Measurements from ENCODE around the gene MEAK7.

Gene MEAK7

DNA sequence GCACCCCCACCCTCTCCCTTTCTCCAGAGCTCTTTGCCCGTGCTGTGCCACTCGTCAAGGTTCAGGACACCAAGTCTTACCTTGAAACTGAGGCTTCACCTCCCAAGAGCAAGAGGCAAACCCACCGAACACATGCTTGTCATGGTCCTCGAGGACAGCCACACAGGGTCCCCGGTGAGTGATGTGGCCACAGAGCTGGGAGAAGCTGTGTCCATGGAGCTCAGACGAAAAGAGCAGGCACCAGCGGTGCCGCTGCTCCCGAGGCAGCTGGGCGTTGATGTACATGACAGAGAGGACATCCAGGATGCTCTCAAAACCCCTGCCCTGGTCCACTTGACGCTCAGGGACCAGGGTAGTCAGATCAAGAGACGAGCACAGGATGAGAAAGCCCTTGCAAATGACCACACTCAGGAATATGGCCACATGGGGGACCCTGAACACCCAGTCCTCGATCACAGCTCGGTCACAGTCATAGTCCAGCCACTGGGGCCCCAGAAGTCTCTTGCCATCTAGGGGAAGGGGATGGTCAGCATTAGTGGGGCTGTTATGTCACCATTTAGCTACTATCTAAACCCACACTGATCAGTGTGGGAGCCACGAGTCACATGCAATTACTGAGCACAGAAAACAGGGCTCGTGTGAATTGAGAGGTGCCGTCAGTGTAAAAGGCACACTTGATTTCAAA lies 17.8 kb downstream of the MEAK7 start:
- DNase-seq (ENCODE audit: low read depth), result no peak

DNA sequence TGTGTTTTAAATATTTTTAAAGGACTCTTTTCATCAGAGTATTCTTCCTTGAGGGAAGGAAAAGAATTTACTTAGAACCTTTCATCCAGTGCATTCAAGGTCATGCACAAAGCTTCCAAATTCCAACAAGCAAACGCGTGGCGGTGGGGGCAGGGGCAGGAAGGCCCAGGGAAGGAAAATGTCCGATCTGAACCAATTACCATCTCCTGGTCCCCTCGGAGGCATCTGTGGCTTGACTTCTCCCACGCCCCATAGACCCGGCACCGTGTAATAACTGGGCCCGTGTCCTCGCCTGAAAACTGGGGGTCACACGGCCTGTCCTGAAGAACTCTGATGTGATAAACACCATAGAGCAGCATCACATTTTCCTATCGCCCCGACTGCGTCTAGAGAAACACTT lies 18.3 kb downstream of the MEAK7 start:
- DNase-seq (ENCODE audit: low read depth), result no peak

DNA sequence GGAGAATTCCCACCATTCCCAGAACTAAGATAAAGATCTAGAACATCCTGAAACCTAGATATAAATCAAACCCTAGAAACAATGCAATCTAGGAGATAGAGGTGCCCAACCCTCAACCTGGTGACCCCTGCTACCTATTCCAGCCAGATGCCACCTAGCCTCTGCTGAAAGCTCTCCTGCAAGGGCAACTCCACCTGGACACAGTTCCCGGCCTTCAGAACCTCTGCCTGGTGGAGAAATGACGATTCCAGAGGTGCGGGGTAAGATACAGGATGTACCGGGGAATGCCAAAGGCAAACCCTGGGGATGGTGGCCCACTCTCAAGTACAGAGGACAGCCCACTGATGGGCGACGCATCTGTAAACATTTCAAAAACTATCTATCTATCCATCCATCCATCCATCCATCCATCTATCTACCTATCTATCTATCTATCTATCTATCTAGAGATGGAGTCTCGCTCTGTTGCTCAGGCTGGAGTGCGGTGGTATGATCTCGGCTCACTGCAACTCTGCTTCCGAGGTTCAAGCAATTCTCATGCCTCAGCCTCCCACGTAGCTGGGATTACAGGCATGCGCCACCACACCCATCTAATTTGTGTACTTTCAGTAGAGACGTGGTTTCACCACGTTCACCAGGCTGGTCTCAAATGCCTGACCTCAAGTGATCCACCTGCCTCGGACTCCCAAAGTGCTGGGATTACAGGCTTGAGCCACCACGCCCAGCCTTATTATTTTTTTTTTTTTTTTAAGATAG lies 19.0 kb downstream of the MEAK7 start:
- DNase-seq (ENCODE audit: low read depth), result no peak

DNA sequence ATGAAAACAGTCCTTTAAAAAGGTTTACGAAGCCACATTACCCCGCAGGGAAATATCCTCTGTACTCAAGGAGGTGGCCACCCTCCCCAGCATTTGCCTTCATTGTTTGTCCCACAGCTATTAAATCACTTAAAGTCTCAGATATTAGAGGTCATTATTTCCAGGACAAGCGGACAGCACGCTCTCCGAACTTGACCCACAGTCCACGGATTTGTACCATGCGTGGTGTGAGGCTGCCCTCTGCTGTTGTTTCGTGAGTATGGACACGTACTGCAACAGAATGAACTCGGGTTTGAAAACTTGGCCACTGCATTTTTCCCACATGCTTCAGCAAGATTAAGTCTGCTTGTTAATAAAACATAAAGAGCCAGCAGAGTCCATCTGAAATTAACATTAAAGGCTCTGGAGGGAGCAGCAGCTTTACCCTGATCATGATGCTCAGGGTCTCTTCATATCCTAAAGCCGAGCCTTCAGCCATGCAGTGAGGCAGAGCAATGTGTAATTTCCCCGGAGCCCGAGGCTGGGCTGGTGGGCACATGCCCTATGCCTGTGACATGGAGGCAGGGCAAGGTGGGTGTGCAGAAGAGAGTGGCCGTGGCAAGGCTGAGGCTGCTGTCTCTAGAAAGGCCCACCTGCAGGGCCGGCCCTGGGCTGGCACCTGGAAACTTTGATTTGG lies 19.7 kb downstream of the MEAK7 start:
- no peak for DNase-seq (ENCODE audit: low read depth)

DNA sequence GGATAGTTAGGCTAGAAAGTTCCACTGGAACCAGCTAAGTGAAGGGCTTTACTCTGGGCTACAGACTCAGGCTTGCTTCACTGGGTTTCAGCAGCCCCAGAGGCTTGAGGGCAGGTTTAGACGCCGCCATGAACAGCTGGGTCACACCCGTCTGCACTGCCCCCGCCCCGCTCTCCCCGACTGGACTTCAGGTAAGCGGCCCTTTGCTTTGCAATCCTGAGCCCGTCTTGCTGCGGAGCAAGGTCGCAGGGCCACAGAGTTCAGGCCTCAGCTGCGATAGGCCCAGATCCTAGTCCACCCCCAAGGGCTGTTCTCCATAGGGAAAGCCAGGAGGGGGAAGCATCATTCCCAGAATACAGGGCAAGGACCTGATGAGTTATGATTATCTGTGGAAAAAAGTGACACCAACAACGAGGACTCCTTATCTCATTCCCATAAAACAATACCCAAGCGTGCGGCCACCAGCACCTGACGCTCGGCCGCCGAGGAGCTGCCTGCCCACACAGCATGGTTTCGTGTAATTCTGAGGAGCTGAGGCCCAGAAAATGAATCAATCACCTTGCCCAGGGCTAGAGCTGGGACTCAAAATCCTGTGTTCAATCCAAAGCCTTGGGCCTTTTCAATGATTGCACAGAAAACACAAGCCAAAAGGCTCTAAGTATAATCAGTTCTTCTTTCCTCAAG lies 20.4 kb downstream of the MEAK7 start:
- no peak for DNase-seq (ENCODE audit: low read depth)

DNA sequence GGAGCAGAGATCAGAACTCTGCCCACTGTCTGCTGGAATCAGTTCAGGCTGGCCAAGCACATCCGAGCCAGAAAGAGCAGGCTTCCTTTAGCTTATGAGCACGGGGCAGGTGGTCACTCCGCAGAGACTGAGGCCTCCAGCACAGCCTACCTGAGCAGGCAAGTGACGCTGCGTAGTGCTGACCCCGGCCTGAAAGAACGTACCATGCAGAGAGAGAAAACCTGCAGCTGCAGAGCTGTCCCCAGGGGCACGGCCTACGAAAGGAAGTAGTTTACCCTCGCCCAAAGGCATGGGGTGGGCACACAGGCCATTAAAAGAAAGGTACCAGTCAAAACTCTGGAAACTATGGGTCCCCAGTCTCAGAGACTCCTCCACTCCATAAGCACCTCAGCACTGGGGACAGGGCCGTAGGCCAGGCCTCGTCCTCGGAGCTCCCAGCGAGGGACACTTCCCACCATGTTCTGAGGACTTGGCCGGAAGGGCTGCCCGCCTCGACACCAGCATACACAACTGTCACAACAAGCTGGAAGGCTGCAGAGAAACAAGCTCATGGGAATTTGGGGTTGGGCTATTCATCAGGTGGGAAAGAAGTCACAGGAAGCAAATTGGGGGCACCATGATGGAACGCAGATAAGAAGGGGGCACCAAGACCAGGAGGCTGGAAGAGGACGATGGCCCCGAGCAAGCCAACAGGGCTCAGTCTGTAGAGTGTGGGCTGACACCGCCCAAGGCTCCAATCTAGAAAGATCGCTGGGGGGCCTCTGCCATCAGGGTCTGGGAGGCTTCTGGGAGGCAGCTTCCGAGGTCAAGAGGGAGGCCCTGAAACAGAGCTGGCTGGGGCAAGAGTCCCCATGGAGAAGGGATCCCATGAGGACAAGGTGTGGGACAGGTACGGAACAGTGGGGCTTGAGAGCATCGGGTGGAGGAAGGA lies 21.2 kb downstream of the MEAK7 start:
- no peak for DNase-seq (ENCODE audit: low read depth)

DNA sequence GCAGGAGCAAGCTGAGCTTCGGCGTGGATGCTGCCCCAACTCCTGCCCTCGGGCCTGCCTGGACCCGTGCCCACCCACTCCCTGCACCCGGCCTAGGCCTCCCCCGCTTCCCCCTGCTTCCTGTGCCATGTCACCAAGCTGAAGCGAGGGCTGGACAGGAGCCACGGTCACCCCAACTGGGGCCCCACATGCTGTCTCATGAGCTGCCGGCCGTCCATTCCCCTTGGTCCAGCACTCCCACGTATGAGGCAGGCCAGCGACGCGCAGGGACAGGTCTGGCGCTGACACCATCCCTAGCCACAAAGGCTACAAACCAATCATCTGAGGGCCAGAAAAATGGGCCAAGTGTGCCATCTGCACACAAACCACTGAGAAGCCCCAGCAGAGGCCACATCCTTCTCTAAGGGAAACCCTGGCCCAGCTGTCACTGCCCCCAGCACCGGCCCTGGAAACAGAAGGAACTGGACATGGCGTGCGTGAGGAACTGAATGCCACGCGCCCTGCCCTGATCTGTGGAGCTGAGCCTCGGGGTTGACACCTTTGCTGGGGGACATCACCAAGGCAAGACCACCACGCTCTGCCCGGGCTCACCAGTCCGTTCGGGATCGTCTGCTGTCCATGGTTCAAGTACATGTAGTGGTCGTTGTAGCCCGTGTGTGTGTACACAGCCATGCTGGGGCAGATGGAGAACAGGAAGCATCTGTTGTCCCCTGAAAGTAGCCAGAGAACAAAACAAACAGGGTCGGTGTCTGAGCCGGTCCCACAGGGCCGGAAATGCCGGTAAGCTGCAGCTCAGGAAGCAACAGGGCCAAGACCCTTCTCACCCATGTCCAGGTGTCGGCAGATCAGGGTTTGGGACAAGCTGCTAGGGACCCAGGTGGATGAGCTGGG lies 22.2 kb downstream of the MEAK7 start:
- no peak for DNase-seq (ENCODE audit: low read depth)

DNA sequence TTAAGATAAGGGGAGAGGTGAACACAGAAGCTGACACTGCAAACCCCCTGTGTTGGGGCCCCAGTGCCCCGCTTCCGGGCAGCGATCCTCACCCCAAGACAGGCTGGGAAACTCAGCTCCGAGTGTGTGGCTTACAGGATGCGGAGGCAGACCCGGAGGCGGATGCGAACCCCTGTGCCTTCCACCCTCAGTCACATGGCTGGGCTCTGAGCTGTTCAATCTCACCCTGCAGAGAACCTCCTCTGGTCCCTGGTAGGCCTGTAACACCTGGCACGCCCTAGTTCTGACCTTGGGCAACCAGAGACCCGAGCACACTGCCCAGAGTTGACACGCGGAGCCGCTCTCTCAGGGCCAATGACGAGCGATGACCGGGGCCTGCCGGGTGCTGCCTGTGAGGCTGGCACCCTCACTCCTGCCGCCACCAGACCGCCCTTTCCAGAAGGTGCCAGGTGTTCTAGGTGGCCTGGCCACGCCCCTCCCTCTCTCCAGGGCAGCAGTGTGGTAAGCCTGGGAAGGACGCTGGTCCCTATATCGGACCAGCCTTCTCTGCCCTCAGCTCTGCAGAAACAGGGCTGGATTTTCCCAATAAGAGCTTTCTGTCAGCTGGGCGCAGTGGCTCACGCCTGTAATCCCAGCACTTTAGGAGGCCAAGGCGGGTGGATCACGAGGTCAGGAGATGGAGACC lies 23.3 kb downstream of the MEAK7 start:
- DNase-seq (ENCODE audit: low read depth), result no peak

DNA sequence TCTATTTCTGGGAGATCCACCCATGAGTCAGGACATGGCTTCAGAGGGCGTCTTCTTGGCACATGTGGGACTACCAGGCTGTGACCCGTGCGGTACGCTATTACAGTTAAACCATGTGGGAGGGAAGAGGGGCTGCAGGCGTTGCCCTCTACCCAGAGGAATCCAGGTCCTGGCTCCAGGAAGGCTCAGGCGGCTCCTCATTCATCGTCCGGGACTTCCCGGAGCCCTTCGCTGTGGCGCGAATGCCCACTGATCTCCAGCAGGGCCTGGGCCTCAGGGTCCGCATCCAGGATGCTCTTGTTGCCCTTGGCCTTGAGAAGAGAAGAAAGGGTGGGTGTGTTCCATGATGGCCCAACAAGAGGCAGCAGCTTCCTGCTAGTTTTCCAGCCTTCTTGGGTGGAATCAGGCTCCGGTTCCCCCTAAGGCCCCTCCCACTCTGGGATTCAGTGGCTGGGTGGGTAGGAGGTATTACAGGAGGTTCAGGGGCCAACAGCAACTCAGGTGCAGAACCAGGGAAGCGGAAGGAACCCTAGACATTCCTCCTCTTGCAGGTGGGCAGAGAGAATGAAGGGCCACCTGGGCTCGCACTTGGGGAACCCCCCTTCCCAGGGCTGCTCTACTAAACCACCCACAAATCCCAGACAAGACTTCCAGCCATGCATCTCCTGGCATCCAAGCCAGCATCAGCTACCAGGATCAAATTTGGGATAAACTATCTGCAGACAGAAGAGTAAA lies 24.6 kb downstream of the MEAK7 start:
- DNase-seq (ENCODE audit: low read depth), result no peak

DNA sequence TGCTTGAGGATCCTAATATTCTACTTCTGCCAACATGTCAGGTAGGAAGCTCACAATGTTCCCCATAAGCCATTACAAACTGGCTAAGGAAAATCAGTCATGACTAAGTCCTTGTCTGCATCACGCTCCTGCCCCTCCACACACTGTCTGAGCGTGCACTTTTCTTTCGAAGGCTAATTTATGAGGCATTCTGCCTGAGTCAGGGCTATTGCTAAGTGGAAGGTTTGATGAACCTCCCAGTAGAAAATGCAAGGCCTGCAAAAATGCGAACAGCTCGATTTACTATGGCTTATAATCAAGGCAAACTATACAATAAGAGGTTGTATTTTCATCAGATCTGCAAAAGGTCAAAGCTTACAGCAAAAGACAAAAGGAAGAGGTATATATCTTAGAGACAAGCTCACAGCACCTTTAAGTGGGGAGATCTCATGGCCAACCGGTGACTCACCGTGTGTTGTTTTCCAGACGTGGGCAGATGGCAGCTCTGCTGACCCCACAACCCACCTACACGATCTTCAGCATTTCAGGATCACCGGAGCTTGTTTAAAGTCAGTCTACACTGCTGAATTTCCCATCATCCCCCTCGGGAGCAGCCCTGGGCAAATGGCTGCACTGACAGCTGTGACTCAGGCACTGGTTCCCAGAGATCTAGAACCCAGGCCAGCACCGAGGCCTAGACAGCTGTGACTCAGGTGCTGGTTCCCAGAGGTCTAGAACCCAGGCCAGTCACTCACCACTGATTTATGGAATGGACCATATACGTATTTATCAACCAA lies 26.1 kb downstream of the MEAK7 start:
- no peak for DNase-seq (ENCODE audit: low read depth)

DNA sequence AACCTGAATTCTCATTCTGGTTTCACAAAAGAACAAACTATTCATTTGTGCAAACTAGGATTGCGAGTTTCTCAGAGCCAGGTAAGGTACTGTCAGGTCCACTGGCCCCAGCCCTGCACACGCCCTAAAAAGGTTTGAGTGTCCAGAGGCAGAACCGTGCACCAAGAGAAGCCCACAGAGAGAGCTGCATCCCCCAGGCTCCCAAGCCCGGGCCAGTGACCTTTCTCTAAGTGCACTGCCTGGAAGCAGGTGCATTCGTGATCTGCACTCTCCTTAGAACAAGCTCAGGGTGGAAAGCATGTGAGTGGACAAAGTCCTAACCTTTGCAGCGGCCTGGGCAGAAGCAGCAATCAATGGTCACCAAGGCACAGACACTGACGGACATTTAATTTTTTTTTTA lies 26.8 kb downstream of the MEAK7 start:
- no peak for DNase-seq (ENCODE audit: low read depth)

DNA sequence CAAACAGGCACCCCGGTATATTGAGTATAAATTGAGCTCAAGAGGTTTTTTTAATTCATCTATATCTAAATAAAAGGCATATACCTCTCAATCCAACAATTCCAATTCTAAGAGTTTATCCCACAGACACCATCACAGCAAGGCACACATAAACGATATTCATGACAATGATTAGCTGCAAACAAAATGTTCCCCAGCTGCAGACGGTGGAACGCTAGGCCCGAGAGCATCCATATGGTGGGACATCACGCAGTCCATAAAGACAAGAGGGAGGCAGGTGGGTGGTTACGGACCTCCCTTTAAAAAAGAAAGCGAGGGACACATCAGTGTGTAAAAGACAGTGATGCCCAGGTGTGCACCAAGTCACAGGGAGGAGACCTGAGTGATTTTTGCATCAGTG lies 28.1 kb downstream of the MEAK7 start:
- DNase-seq (ENCODE audit: low read depth), result no peak

DNA sequence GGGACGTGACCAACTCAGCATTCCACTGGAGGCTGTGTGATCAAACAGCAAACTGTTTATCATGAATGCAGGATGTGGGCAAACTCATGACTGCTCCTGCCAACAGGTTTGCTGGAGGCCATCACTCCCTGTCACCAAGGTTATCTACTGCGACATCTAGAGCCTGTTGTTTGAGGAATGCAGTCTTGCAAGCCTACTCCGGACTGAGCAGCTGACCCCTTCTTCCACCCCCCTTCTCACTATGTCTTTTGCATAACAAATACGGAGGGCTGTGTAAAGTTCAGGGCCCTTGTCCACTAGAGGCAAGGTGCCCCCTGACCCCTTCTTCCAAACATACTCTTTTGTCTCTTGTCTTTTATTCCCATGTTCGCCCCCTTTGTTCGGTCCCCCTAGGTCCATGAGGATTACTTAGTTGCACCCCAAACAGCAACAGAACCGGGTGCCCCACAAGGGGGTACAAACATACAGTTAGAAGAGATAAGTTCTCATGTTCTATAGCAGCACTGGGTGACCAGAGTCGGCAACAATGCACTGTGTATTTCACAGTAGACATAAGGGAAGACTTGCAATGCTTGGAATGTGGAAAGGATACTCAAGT lies 28.7 kb downstream of the MEAK7 start:
- no peak for DNase-seq (ENCODE audit: low read depth)

DNA sequence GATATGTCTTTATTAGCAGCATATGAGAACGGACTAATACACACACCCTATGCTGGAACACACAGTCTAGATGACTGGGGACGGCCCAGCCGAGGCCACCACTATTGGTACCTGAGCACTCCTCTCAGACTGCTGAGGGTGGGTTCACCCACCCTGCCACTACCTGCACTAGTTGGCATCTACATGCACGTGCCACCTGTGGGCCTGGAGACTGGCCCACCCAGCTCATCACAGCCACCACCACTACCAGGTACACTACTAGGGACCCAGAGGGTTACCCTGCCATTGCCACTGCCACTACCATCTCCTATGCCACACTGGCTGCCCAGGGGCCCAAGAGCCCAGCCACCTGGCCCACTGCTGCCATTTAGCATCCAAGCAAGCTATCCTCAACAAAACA lies 32.5 kb downstream of the MEAK7 start:
- no peak for DNase-seq (ENCODE audit: low read depth)

DNA sequence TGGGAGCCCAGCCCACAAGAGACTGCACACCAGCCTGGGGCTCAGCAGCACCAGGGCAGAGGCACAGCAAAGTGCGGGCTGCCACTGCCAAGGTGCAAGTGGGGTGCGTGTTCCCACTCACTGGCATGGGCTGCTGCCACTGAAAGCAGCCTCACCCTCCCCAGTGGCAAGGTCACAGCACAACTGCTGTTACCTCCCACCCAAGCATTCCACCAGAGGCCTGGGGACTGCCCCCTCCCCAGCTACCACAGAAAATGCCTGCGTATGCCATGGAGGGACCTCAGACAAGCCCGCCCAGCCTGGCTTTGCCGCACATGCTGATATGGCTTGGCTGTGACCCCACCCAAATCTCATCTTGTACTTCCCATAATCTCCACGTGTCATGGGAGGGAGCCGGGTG lies 33.1 kb downstream of the MEAK7 start:
- DNase-seq (ENCODE audit: low read depth), result no peak

DNA sequence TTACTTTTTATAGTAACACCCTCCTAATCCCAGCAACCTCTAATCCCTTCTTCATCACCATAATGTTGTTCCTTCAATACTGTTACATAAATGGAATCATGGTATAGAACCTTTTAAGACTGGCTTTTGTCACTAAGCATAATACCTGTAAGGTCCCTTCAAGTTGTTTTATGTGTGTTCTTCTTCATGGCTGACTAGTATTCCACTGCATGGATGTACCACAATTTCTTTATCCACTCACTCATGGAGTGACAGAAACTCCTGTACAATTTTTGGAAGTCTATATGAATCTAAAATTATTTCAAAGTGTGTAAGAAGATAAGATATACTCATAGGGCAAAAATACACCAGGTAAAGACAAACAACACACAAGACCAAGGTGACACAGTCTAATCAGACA lies 36.8 kb downstream of the MEAK7 start:
- no peak for DNase-seq (ENCODE audit: low read depth)

DNA sequence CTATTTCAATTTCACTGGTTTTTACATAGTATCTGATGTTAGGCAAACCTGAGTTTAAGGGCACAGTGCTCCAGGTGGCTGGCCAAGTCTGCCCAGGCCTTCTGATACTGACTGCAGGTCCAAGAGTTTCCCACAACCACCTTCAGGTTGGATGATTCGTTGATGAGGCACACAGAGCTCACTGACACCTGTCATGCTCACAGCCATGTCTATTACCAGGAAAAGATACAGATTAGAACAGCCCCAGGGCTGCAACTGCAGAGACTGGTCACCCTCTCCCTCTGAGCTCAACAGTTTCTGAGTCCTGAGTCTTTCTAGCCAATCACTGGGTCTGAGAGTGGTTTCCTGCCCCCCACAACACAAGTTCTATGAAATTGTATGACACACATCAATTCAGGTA lies 37.2 kb downstream of the MEAK7 start:
- no peak for DNase-seq (ENCODE audit: low read depth)

DNA sequence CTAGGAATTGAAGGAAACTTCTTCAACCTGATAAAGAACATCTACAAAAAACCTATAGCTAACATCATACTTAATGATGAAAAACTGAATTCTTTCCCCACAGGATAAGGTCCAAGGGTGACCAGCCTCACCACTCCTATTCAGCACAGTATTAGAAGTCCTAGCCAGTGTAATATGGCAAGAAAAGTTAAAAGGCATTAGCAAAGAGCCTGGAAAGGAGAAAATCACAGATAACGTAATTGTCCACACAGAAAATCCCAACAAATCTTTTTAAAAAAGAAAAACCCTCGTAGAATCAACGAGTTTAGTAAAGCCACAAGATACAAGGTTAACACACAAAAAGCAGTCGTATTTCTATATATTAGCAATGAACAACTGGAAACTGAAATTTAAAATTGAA lies 37.8 kb downstream of the MEAK7 start:
- no peak for DNase-seq (ENCODE audit: low read depth)
